ENCODE data around the gene MAPKAPK3.
A peak's percentile ranks its signal among the peaks of the same experiment; 100 is the strongest.

MAPKAPK3 gene

GRCh38 chr3:50587806-50588758 lies 28.9 kb upstream of the MAPKAPK3 start:
- DNase-seq (ENCODE audit: low read depth) = peak; percentile 67

GRCh38 chr3:50588759-50589433 lies 28.1 kb upstream of the MAPKAPK3 start:
- no peak for DNase-seq (ENCODE audit: low read depth)

GRCh38 chr3:50591196-50591741 lies 25.7 kb upstream of the MAPKAPK3 start:
- DNase-seq (ENCODE audit: low read depth) = no peak

GRCh38 chr3:50592568-50592967 lies 24.4 kb upstream of the MAPKAPK3 start:
- no peak for DNase-seq (ENCODE audit: low read depth)

GRCh38 chr3:50594253-50594785 lies 22.6 kb upstream of the MAPKAPK3 start:
- no peak for DNase-seq (ENCODE audit: low read depth)

GRCh38 chr3:50599115-50599715 lies 17.7 kb upstream of the MAPKAPK3 start:
- no peak for DNase-seq (ENCODE audit: low read depth)

- DNase-seq (ENCODE audit: low read depth) = no peak
These were observed 17.2 kb upstream of the MAPKAPK3 start for GRCh38 chr3:50599716-50600118.

- no peak for DNase-seq (ENCODE audit: low read depth)
These were observed 16.7 kb upstream of the MAPKAPK3 start for GRCh38 chr3:50600141-50600753.

GRCh38 chr3:50600841-50601591 lies 15.9 kb upstream of the MAPKAPK3 start:
- peak; percentile 95 for DNase-seq (ENCODE audit: low read depth)

GRCh38 chr3:50602595-50603191 lies 14.3 kb upstream of the MAPKAPK3 start:
- DNase-seq (ENCODE audit: low read depth) = no peak

GRCh38 chr3:50603261-50604109 lies 13.5 kb upstream of the MAPKAPK3 start:
- no peak for DNase-seq (ENCODE audit: low read depth)

GRCh38 chr3:50604110-50604621 lies 12.8 kb upstream of the MAPKAPK3 start:
- no peak for DNase-seq (ENCODE audit: low read depth)

- no peak for DNase-seq (ENCODE audit: low read depth)
These were observed 12.0 kb upstream of the MAPKAPK3 start for GRCh38 chr3:50604628-50605588.

GRCh38 chr3:50605901-50606326 lies 11.0 kb upstream of the MAPKAPK3 start:
- DNase-seq (ENCODE audit: low read depth) = no peak

GRCh38 chr3:50606596-50606995 lies 10.4 kb upstream of the MAPKAPK3 start:
- no peak for DNase-seq (ENCODE audit: low read depth)

GRCh38 chr3:50607271-50608091 lies 9.5 kb upstream of the MAPKAPK3 start:
- no peak for DNase-seq (ENCODE audit: low read depth)

GRCh38 chr3:50608278-50608677 lies 8.7 kb upstream of the MAPKAPK3 start:
- no peak for DNase-seq (ENCODE audit: low read depth)
